ENCODE measurements around the gene CHN1. TPM values are rescaled to one million over a fixed set of nuclear protein-coding genes. Genes with fewer than 3 reads are reported as not detected.

The CHN1 gene
- total RNA-seq, 2 experiments from 2014 or later = 5.3 to 5.6 TPM

- no peaks in the 10 kb centered on the region for H3K4me1 ChIP-seq (ENCODE audit: insufficient read depth, low read length)
- intact Hi-C loops (cut with DNase I, micrococcal nuclease) = no loop called here
- ChIA-PET POLR2A (no interaction called here), CTCF (interaction anchor here (1.5 kb wide), 1 partner anchor 10 kb away, joined by 3 read pairs; no protein-coding TSS in a partner anchor)
- H3K9me3 Mint-ChIP-seq = no peaks in the 10 kb centered on the region
- no peak overlapping the region for H3K27ac Mint-ChIP-seq
- no peaks in the 10 kb centered on the region for H3K27me3 ChIP-seq (ENCODE audit: control insufficient read depth in 1 of 2, insufficient read depth in 2 of 2, low read length in 2 of 2)
- DNase-seq (no peak), ATAC-seq (ENCODE audit: poor library complexity) (no peak)
- H3K4me3 ChIP-seq (ENCODE audit: low read length) = no peak overlapping the region
- no peak overlapping the region for H3K4me3 Mint-ChIP-seq
- H3K27me3 Mint-ChIP-seq = no peaks in the 10 kb centered on the region
- H3K4me1 Mint-ChIP-seq (ENCODE audit: low read depth) = no peaks in the 10 kb centered on the region
- no peak for TF ChIP-seq CTCF (IDR thresholded peaks at IDR 0.05)
- no peaks in the 10 kb centered on the region for H3K9me3 ChIP-seq (ENCODE audit: control insufficient read depth in 1 of 2, insufficient read depth in 1 of 2, low read length in 2 of 2)
- H3K36me3 Mint-ChIP-seq (ENCODE audit: low read depth) = no peaks in the 10 kb centered on the region
- no peaks in the 10 kb centered on the region for H3K36me3 ChIP-seq (ENCODE audit: insufficient read depth, low read length)
- no peak overlapping the region for H3K27ac ChIP-seq (ENCODE audit: low read depth in 1 of 2, low read length in 2 of 2)
Observed at GRCh38 chr2:174878537-174879147, 126.5 kb downstream of the CHN1 start.

- H3K4me3 Mint-ChIP-seq = no peak overlapping the region
- POLR2A ChIA-PET = no interaction called here
- H3K9me3 ChIP-seq (ENCODE audit: control insufficient read depth in 1 of 2, insufficient read depth in 1 of 2, low read length in 2 of 2) = no peaks in the 10 kb centered on the region
- CTCF ChIA-PET = interaction anchor here (0.6 to 1.5 kb wide), 3 partner anchors 11 to 98 kb away, joined by 3 read pairs; no protein-coding TSS in a partner anchor
- no peak overlapping the region for H3K27ac ChIP-seq (ENCODE audit: low read depth in 1 of 2, low read length in 2 of 2)
- H3K36me3 Mint-ChIP-seq (ENCODE audit: low read depth) = no peaks in the 10 kb centered on the region
- no peaks in the 10 kb centered on the region for H3K36me3 ChIP-seq (ENCODE audit: insufficient read depth, low read length)
- no peak for ATAC-seq (ENCODE audit: poor library complexity)
- H3K4me1 Mint-ChIP-seq (ENCODE audit: low read depth) = no peaks in the 10 kb centered on the region
- DNase-seq = no peak
- H3K9me3 Mint-ChIP-seq = no peaks in the 10 kb centered on the region
- H3K27ac Mint-ChIP-seq = no peak overlapping the region
- no peak for TF ChIP-seq CTCF (IDR thresholded peaks at IDR 0.05)
- no peaks in the 10 kb centered on the region for H3K27me3 Mint-ChIP-seq
- no peaks in the 10 kb centered on the region for H3K27me3 ChIP-seq (ENCODE audit: control insufficient read depth in 1 of 2, insufficient read depth in 2 of 2, low read length in 2 of 2)
- H3K4me1 ChIP-seq (ENCODE audit: insufficient read depth, low read length) = no peaks in the 10 kb centered on the region
- no peak overlapping the region for H3K4me3 ChIP-seq (ENCODE audit: low read length)
- intact Hi-C loops (cut with DNase I, micrococcal nuclease) = no loop called here
Observed at GRCh38 chr2:174877751-174878150, 127.4 kb downstream of the CHN1 start.

- H3K36me3 ChIP-seq (ENCODE audit: insufficient read depth, low read length) = no peaks in the 10 kb centered on the region
- DNase-seq (no peak), ATAC-seq (ENCODE audit: poor library complexity) (no peak)
- H3K4me3 ChIP-seq (ENCODE audit: low read length) = no peak overlapping the region
- no peaks in the 10 kb centered on the region for H3K9me3 ChIP-seq (ENCODE audit: control insufficient read depth in 1 of 2, insufficient read depth in 1 of 2, low read length in 2 of 2)
- H3K4me1 ChIP-seq (ENCODE audit: insufficient read depth, low read length) = no peaks in the 10 kb centered on the region
- ChIA-PET CTCF (interaction anchor here (0.9 kb wide), 1 partner anchor 99 kb away, joined by 3 read pairs; no protein-coding TSS in a partner anchor), POLR2A (no interaction called here)
- H3K27ac Mint-ChIP-seq = no peak overlapping the region
- no peak overlapping the region for H3K27ac ChIP-seq (ENCODE audit: low read depth in 1 of 2, low read length in 2 of 2)
- no peaks in the 10 kb centered on the region for H3K27me3 ChIP-seq (ENCODE audit: control insufficient read depth in 1 of 2, insufficient read depth in 2 of 2, low read length in 2 of 2)
- no peaks in the 10 kb centered on the region for H3K36me3 Mint-ChIP-seq (ENCODE audit: low read depth)
- no peaks in the 10 kb centered on the region for H3K27me3 Mint-ChIP-seq
- no peaks in the 10 kb centered on the region for H3K4me1 Mint-ChIP-seq (ENCODE audit: low read depth)
- TF ChIP-seq CTCF (IDR thresholded peaks at IDR 0.05) = no peak
- no peak overlapping the region for H3K4me3 Mint-ChIP-seq
- intact Hi-C loops (cut with DNase I, micrococcal nuclease) = no loop called here
- H3K9me3 Mint-ChIP-seq = no peaks in the 10 kb centered on the region
Observed at GRCh38 chr2:174877301-174877700, 127.9 kb downstream of the CHN1 start.

All from CD4-positive, alpha-beta T cell (primary cell).